HG02943 (cell line): Measurements from ENCODE around the gene PJVK.
A peak's percentile ranks its signal among the peaks of the same experiment; 100 is the strongest.
"Not testable (repeated sequence)": the region's sequence is repeated elsewhere in the genome, so short reads cannot be mapped to it uniquely, and the experiment has no call there.

Source experiments
- ATAC-seq: cut with Tn5 transposase; IDR thresholded peaks from one replicate; pipeline ENCODE4 v1.9.1; 2021; ENCODE audit warnings: mild to moderate bottlenecking, low read depth, moderate library complexity; ENCODE audit not compliant: unreplicated experiment

The PJVK gene, protein sequence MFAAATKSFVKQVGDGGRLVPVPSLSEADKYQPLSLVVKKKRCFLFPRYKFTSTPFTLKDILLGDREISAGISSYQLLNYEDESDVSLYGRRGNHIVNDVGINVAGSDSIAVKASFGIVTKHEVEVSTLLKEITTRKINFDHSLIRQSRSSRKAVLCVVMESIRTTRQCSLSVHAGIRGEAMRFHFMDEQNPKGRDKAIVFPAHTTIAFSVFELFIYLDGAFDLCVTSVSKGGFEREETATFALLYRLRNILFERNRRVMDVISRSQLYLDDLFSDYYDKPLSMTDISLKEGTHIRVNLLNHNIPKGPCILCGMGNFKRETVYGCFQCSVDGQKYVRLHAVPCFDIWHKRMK

DNA sequence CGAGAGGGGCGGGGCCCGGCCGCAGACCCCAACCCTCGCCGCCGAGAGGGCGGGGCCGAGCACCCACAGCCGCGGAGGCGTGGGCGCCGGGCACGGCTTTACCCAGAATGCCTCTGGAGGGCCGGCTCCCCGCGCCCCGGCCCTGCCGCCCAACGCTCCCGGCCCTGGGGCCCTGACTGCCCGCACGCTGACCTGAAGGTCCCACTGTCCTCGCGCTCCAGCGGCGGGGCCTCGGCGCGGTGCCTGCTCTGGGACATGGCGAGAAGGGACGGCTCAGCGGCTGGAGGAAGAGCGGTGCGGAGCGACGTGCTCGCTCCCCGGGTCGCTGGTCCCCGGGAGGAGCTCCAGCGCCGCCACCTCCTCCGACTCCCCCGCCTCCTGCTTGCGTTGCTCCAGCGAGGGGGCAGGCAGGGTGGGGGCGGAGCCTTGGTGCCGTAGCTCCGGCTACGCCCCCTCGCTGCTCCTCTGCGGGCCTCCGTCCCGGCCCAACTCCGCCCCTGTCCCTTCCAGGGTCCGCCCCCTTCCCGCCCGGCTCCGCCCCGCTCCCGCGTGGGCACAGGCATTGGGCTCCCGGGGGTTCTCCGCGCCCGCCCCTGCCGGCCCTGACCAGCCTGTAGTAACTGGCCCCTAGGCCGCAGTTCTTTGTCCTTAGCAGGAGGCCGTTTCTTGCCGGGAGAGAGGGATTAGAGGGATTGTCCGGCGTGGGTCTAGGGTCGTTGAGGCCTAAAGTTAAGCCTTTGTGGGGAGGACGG lies at the start of gene PJVK, which contains the start of gene PRKRA:
TSS of gene PJVK (plus strand) at position 605 of the 752 bp plus-strand sequence. CDS start 2,032 bp downstream, outside the sequence.
TSS of gene PRKRA (minus strand) at position 402 of the 752 bp plus-strand sequence. CDS start at position 257, 145 bp downstream.
- ATAC-seq = peak; percentile 75

DNA sequence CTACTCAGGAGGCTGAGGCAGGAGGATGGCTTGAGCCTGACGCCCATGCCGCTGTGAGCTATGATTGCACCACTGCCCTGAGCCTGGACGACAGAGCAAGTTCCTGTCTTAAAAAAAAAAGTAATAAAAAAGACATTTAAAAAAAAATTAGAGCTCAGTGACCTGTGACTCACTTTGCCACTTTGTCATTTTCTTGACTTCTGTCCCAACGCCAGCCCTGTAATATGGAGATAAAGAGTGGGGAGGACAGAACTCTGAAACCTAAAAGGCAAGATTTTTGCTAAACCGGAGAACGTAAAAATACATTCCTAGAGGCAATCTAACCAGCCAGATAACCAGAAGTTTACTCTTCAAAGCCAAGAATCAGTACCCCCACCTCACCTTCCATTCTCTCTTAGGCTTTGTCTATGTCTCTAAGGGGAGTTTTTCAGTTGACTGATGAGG lies 49.2 kb upstream of the PJVK start:
- ATAC-seq = no peak

DNA sequence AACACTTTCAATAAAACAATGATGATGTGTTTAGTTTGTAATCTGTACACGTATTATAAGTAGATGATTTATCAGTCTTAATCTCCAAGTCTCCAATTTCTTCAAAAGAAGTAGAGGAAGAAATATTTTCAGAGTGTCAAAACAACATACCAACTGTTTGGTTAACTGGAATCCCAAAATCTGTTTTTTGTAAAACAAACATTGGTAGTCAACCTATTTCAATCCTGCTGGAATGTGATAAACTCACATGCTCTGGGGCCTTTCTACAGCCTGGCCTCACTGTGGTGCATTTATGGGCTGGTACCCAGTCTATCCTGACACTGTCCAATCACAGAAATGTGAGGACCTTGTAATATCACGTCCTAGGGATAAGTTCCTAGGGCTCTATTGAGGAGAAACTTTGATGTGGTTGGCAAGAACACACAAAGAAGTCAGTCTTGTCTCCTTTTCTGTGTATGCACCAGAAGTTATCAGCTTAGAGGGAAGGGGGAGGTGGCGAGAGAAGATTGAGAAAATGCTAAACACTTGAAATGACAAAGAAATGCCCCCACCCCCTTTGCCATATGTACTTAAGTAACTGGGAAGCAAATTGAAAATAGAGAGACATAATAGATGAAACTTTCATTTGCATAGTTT lies 47.4 kb upstream of the PJVK start:
- ATAC-seq = peak; percentile 36

DNA sequence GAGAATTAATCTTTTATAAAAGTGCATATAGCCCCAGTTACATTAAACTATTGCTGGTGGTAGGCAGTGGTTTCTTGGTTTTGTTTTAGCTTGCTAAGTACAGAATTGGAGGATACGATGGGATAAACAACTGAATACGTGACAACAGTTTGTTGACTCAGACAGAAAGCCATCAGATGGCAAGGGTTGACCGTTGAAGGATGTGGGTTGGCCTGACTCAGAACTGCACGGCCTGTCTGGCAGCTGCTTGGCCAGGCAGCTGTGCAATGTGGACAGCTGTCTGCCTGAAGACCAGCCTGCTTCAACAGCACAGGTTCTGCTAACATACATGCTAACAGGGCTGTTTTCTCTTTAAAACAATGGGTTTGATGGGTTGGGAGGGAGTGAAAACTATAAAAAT lies 46.8 kb upstream of the PJVK start:
- ATAC-seq = peak; percentile 100

DNA sequence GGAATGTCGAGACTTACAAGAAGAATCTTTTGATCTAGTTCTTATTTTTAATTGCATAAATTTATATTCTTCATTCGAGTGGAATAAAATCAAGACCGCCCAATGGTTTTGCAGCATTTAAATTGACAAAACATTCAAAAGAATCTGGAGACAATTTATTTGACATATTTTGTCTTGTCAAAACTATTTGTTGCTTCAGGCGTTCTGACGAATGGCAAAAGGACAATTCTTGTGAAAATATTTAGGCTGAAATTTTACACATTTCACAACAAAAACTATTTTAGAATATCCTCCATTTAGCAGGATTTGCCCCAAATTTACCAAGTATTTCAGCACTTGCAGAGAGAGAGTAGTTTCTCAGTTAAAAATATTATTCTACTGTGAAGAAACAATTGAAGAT lies 41.9 kb upstream of the PJVK start:
- ATAC-seq = no peak

DNA sequence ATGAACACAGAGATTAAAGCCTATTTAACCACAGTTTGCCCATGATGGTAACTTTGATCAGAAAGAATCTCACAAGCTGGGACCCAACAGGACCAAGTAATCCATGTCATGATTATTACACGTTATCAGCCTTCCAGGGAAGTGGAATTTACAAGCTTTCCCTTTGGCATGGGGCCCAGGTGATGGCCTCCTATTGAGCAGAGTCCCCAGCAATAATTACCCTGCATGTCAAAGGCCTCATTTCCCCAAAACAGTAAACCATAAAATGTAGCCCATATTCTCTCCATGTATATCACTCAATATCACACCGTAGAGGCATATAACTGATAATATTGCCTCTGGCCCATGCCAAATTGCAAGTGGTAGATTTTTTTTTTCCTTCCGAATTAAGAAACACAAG lies 39.1 kb upstream of the PJVK start:
- no peak for ATAC-seq

DNA sequence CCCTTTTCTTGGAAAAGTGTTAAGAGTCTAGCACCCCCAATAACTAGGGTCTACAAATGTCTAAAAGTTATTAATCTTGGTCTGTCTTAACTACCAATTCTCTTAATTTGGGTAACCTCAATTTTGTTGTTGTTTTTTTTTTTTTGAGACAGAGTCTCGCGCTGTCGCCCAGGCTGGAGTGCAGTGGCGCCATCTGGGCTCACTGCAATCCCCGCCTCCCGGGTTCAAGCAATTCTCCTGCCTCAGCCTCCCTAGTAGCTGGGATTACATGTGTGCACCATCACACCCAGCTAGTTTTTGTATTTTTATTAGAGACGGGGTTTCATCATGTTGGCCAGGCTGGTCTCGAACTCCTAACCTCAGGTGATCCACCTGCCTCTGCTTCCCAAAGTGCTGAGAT lies 38.7 kb upstream of the PJVK start:
- ATAC-seq = not testable (repeated sequence)

DNA sequence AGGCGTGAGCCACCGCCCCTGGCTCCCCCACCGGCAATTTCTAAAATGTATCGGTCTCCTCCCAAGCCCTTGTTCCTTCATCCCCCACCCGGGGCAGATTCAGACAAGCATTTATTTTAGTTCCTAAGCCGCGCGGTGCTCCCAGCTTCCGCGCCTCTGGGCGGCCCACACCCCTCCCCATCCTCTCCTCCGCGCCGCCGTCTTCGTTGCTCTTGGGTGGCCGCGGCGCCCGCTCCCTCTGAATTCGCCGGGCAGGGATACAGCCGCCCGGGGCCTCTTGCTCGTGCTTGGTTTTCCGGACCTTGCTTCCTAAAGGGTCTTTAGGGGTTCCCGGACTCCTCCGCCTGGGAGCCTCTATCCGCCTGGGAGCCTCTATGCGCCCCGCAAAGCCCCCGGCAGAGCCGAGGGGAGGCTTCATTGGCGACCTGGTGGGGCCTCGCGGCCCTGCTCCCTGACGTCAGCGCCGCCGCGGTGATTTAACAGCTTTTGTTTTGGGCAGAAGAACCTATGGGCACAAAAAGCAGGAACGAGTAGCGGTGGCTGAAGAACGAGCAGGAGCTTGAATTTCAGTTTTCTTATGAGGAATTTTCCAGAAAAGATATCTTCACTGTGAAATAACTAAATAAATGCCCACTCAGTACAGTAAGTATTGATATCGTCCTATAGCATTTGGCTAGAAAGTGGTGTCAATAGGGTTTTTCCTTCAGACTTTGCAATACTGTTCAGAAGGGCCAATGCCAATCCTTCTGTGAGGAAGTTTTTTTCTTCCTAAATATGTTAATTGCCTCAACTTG lies 37.5 kb upstream of the PJVK start:
- peak; percentile 72 for ATAC-seq

DNA sequence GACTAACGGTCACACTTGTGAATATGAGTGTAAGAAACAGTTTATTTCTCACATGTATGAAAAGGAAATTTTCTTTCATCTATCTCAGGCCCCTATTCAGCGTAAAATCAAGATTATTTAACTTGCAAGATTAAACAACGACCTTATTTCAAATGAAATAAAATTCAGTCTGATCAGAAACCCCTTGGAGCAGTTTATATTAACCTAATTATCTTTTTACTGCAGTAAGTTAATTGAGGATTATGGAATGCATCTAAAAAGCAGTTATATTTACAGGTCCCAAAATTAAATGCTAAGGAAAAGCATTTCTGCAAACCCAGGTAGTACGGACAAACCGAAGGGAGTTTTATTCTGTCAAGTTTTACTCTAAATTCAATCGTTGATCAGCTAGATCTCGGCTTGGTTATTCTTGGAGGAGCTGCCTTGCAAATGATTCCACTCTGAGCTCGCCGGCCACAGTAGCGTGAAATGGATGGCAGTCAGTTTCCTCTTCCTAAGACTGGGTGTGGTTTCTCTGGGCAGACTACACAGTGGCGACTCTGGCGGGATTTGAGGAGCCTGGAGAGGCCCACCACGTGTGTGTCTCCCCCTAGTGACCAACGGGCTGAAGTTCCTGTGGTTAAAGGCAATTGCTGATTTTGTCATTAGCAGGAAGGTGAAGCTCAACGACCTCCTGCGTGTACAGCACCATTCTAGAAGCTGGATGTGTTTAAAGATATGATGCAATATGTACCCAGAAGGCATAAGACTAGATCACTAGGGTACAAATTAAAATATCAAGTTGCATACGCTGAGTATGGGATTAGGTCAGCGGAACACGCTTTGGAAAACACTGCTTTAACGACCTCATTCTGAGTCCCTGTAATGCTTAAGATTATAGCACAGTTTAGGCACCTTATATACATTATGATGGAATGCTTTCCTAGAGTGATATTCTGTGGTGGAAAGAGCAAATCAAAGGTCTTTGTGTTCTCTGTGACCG lies 36.6 kb upstream of the PJVK start:
- peak; percentile 82 for ATAC-seq

DNA sequence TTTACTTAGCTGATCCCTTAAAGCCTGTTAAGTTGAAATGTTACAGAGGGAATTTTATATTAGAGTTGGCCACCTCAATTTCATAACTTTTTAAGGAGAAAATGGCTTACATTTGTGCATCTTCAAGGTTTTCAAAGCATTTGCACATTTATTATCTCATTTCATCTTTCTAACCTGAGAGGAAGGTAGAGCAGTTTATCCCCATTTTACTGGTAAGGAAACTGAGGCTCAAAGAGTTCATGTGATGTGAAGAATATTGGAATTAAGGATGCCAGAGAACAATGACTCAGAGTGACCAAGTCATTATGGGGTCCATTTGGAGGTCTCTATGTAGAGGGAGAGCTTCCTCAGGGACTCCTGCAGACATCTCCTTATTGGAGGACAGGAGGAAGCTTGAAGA lies 35.2 kb upstream of the PJVK start:
- no peak for ATAC-seq

DNA sequence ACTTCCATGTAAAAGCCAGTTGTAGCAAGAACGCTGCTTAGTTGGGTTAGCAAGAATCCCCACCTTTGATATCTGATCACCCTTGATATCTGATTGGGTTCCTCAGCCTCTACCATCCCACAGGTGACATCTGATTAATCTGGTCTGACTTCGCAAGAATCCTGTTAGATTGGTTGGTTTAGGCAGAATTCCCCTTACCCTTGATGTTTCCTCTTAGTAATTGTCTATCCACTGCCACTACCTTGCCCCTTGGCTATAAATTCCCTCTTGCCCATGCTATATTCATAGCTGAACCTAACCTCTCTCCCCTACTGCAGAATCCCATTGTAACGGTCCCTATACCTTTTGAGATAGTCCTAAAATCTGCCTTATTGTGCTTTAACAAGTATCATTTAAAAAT lies 33.3 kb upstream of the PJVK start:
- ATAC-seq = no peak

DNA sequence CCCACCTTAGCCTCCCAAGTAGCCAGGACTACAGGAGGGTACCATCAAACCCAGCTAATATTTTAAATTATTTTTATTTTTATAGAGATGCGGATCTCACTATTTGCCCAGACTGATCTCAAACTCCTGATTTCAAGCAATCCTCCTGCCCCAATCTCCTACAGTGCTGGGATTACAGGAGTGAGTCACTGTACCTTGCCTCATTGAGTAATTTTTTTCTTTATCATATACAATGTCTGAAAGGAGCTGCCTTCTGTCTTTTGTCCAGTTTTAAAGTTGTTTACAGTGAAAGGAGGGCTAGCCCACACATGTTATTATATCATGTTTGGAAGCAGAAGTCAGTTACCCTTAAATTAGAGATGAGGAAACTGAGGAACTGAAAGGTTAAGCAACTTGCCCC lies 32.8 kb upstream of the PJVK start:
- no peak for ATAC-seq

DNA sequence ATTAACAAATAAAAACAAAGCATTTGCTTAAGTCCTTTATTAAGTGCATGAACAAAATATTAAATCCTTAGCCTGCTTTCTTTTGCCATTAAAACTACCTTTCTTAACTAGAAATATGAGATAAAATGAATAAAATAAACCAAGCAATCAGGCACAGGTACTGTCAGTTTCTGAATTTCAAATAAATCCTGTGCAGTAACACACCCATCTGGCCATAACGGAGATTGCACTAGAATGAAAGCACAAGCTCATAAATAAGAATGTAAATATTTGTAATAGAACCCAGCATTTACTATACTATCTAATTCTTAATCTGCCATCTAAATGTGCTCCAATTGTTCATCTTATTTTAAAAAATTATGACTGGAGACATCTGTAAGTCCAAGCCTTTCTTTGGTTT lies 32.1 kb upstream of the PJVK start:
- no peak for ATAC-seq

DNA sequence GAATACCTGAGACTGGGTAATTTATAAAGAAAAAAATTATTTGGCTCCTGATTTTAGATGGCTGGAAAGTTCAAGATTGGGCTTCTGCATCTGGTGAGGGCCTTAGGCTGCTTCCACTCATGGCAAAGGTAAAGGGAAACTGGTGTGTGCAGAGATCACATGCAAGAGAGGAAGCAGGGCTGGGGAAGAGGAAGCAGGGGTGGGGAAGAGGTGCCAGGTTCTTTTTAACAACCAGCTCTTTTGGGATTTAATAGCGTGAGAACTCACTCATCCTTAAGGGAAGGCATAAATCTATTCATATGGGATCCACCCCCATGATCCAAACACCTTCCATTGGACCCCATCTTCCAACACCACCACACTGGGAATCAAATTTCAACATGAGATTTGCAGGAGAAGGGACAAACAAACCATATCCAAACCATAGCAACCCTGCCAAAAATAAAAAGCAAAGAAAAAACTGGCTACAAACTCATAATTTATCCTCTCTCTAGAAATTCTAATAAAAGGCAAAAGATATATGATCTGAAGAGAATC lies 30.6 kb upstream of the PJVK start:
- ATAC-seq = no peak

DNA sequence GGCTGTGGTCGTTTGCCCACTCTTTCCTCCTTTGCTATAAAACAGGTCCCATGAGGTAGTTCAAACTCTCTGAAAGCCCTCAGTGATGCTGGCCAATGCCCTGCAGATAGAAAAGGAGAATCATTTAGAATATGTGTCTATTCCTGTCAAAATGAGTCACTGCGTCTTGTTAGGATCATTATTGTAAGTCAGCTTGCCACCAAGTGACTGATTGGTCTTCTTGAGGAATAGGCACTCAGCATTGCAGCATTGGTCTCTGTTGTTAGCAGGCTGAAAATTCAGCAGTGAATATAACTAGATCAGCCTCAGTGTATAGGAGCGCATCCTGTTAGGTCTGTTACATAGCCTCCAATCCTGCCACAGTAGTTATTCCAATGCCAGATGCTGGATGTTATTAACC lies 29.1 kb upstream of the PJVK start:
- no peak for ATAC-seq

DNA sequence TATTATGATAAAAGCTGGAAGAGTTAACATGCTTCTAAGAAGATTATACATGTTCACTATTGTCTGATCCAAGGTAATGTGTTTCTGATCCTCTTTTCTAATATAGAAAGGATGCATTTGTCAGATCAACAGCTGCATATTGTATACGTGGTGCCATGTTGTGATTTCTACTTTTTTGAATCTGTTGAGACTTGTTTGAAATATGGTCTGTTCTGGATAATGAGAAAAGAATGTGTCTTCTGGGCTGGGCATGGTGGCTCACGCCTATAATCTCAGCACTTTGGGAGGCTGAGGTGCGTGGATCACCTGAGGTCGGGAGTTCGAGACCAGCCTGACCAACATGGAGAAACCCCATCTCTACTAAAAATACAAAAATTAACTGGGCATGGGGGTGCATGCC lies 27.4 kb upstream of the PJVK start:
- not testable (repeated sequence) for ATAC-seq

DNA sequence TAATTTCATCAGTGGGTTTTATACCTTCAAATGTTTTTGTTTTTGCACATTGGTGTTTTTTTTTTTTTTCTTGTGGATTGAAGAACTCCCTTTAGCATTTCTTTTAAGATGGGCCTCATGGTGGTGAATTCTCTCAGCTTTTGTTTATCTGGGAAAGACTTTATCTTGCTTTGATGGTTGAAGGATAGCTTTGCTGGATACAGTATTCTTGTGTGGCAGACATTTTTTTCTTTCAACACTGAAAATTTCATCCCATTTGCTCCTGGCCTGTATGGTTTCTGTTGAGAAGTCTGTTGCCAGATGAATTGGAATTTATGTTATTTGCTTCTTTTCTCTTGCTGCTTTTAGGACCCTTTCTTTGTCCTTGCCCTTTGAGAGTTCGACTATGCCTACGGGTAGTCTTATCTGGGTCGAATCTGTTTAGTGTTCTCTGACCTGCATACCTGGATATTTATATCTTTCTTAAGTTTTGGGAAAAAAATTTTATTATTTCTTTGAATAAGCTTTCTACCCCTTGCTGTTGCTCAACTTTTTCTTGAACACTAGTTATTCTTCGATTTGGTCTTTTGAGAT lies 25.8 kb upstream of the PJVK start:
- ATAC-seq = no peak

DNA sequence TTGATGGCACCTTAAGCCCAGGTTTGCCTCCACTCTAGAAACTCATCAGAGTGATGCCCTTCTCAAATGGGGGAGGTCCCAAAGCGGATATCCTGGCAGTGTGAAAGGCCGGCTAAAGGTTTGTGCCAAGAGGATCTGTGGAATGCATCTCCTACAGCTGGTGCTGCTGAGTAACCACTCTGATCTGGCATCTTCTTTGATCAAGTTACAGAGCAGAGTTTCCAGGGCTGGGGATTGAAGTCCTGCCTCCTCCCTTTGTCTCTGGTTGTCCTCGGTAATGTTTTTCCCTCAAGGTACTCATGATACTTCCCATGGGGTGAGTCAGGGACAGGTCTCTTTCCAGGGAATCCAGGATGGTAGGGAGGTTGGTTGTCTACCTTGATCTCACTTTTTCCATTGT lies 24.8 kb upstream of the PJVK start:
- ATAC-seq = no peak

DNA sequence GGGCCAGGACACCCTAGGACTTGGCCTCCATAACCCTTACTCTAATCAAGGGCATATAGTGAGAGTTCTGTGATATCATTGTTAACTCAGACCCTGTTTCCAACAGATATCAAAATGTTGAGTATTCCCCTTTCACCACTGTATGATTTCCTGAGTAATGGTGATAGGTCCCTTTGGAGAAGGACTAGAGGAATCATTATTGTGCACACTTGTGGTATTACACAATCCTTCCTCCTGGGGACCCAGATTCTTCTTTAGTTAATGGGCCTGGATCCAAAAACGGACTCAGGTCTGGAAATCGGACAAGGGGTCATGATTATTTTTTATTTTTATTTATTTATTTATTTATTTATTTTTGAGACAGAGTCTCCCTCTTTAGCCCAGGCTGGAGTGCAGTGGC lies 23.7 kb upstream of the PJVK start:
- no peak for ATAC-seq
